GM19238 (cell line): ENCODE data around the gene YARS2.
"Not testable (repeated sequence)": the region's sequence is repeated elsewhere in the genome, so short reads cannot be mapped to it uniquely, and the experiment has no call there.

Experiments used
- DNase-seq: peaks from one replicate; pipeline ENCODE4 v3.0.0; 2011; ENCODE audit warnings: low spot score; ENCODE audit not compliant: insufficient read length

YARS2 gene

DNA sequence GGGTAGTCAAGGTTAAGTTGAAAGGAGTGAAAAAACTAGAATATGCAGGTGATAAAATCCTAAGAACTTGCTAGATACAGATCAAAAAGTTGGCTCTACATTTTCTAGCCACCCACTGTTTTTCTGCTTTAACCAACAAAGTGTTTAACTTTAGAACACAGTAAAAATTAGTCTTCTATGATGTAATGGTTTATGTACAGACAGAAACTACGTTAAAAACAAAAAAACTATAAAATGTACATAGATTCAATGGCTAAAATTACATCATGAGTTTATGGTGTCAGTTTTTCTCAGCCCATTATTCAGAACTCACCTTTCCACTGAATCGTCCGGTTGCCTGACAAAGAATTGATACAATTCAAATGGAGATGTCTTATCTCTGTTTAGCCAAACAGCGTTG lies 2.1 kb downstream of the YARS2 start:
- no peak for DNase-seq

DNA sequence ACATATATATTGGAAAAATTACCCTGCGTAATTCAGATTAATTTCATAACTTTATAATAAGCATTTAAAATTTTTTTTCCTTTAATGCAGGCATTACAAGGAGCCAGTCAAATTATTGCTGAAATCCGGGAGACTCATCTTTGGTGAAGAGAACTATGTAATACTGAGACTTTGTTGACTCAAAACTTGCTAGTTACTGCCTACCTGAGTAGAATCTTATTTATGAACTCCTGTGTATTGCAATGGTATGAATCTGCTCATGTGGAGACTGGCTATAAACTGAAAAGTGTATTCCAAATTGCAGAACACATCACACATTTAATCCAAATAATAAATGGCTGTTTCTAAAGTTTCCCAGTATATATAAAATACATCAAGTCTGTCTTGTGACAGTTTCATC lies 12.4 kb downstream of the YARS2 start:
- DNase-seq = no peak

DNA sequence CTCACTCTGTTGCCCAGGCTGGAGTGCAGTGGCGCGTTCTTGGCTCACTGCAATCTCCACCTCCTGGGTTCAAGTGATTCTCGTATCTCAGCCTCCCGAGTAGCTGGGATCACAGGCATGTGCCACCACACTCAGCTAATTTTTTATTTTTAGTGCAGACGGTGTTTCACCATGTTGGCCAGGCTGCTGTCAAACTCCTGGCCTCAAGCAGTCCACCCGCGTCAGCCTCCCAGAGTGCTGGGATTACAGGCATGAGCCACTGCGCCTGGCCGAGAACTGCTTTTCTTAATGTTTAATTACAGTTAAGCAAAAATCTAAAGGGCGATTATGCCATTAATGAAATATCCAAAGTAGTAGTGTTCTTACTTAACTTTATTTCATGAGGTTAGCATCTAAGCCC lies 13.6 kb downstream of the YARS2 start:
- no peak for DNase-seq

DNA sequence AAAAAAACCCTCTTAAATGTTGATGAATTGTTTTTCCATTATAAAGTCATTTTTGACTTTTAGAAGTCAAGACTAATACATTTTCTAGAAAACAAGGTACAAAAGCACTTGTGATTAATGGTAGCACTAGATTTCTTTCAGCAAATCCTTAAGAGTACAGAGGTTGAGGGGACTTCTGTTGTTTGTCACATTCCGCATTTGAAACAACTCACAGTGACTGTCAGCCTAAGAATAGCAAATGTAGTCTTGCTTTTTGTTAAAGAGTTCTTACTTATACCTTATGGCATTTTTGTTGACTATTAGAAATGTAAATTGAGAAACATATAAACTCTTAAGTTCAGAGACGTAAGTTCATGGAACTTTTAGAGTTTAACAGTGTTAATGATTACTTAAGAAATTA lies 16.4 kb downstream of the YARS2 start:
- no peak for DNase-seq

DNA sequence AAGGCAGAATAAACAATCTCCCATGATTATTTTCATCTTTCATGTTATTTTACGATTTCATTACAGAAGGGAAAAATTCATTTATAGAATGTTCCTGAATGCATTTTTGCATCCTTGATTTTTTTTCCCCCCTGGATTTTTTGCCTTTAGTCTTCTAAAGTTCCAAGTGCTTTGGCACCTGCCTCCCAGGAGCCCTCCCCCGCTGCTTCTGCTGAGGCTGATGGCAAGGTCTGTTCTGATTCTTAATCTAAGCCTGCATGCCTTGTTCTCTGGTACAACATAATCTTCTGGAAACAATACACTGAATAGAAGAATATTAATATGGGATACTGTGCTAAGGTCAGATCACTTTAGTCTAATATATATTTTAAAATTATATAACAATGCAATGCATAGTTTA lies 18.0 kb downstream of the YARS2 start:
- no peak for DNase-seq

DNA sequence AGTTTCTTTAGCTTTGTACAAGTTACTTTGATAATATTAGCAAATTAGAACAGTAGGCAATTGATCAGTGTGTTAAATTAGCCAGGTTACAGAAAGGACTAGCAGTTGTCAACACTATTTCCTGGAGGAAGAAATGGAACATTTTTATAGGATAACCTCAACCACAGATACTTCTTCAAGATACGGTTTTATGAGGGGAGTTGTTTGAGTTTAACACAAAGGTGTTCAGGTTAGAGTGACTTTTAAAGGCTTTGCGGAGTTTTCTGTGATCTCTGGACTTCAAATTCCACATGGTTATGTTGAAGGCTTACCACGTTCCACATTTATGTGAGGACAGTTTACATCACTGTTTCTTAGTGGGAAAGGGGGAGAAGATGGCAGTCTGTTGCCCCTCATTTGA lies 19.3 kb downstream of the YARS2 start:
- DNase-seq = no peak

DNA sequence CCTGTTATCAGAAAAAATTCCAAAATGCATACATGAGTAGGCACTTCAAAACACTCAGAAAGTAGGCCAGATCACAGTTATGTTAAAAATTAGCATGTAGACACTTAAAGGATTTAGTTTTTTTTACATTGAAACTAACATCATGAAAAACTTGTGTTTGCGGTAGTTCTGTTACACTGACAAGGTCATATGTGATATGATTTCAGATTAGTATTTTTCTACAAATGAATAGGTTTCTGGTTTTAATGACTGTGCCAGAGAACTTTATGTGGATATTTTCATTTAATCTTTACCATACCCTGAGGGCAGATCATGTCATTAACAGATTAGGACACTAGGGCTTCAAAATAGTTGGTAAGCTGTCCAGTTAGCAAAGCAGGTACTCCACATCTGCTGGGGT lies 20.7 kb downstream of the YARS2 start:
- DNase-seq = no peak

DNA sequence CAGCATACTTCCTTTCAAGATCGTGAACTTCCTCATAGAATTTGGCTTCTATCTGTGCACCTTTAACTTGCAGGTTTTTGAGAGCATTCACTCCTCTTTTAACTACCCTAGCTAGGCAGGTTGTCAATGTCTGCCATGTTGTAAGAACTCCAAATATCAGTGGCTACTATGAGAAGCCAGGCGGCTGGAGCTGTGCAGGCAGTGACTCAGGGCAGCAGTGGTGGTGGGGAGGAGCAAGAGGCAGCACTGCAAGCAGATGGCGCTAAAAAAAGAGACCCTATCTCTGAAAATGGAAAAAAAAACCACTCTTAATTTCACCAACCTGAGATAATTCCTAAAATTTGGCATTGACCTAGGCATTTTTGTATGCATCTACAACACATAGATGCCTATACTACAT lies 28.5 kb downstream of the YARS2 start:
- DNase-seq = no peak

DNA sequence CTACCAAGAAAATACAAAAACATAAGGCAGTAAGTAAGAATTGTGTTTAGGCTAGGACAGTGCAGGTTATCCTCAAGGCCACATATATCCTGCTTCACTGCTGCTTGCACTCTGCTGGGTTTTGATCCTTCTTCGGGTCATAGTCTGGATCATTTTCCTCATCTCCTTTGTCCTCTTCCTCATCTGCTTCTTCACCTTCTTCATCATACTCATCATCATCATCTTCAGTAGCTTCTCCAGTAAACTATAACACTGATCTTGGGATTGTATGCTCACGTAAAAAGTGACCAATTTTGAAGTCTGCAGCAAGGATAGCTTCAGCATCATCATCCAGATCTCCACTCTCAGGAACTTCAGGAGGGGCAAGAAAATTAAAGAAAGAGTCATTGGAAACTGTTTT lies 29.4 kb downstream of the YARS2 start:
- no peak for DNase-seq

DNA sequence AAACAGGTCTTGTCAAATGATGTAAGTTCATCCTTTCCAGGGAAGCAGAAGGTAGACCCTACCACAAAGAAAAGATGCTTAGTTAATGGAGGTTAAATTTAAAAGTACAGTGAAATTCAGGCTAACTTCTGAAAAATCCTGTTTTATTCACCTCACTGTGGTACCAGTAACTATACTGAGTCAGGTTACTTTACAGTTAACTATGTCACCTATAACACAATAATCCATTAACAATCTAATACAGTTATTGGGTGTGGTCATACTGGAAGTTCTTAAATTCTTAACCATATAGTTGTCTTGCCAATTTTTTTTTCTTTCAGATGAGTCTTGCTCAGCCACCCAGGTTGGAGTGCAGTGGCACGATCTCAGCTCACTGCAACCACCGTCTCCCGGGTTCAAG lies 30.4 kb downstream of the YARS2 start:
- not testable (repeated sequence) for DNase-seq

DNA sequence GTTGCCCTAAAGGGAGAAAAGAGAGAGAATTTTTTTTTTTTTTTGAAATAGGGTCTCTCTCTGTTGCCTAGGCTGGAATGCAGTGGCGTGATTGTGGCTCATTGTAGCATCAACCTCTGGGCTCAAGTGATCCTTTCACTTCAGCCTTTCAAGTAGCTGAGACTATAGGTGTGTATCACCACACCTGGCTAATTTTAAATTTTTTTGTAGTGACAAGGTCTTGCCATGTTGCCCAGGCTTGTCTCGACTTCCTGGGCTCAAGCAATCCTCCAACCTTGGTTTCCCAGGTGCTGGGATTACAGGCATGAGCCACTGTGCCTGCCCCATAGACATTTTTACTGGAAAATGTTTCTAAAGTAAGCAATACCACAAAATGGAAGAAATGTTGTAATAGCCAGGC lies 36.8 kb downstream of the YARS2 start:
- DNase-seq = no peak

DNA sequence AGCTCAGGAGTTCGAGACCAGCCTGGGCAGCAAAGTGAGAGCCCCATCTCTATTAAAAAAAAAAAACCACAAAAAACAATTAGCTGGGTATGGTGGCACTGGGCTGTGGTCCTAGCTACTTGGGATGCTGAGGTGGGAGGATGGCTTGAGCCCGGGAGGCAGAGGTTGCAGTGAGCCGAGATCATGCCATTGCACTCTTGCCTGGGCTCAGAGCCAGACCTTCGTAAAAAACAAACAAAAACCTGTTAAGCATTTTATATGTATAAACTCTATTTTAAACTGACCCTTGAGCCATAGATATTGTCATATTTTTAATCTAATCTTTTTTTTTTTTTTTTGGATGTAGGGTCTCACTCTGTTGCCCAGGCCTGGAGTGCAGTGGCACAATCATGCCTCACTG lies 40.9 kb downstream of the YARS2 start:
- no peak for DNase-seq

DNA sequence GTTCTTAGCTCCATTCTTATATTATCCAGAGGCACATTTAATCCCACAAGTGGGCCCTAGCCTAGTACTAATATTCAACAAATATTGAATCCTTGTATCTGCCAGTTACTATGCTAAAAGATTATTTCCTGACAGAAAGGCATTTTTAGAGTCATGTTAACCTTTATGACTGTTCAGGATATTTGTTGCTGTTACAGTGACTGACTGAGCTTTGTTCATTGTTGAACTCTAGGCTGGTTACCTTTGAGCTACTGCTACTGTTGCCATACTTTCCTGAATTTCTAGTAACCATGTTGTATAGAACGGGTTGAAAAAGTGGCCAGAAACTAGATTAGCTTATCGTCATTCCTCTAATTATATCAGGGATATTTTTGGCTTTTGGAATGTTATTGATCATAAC lies 46.8 kb downstream of the YARS2 start:
- no peak for DNase-seq

DNA sequence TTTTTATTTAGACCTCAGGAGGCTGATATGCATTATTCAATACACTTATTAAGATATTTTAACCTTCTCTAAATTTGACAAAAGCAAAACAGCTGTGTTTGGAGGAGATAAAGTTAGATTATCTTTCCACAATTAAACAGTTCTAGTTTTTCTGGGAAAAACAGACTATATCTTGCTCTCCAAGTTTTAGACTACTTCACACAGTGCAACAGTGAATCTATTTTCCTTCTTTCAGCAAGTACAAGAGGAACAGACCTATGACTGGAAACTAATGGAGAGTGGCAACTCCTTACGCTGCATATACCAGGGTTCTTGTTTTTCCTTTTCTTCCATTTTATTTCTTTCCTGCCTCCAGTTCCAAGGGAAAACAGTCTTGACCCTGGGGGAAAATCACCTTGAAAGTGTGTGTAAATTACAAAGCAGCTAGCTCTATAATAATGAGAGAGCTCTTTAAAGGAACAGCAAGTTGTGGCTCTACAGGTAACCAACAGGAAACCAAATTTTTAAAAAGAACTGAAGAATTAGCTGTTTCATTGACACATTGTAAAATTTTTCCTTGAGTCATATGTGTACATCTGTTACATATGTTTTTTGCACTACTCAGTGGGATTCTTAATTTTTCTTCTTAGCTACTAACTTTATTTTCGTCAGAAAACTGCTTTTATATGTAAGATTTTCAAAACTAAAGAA lies 49.2 kb downstream of the YARS2 start:
- DNase-seq = no peak

DNA sequence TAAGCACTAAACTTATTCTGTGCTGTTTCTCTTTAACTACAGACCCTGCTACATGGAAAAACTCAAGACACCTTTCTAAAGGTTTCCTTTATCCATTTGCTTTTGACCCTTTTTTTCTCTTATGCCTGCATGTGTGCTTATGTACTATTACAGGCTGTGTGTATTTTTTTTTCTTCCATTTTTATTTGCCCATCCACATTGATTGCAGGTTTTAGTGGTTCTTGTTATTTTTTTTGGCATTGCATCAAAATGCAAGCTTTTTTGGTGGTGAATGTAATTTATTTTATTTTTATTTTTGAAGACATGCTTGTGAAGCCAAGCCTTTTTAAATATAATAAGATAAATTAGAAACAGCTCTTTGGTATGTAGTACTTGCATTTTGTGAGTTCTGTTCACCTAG lies 49.9 kb downstream of the YARS2 start:
- DNase-seq = no peak

DNA sequence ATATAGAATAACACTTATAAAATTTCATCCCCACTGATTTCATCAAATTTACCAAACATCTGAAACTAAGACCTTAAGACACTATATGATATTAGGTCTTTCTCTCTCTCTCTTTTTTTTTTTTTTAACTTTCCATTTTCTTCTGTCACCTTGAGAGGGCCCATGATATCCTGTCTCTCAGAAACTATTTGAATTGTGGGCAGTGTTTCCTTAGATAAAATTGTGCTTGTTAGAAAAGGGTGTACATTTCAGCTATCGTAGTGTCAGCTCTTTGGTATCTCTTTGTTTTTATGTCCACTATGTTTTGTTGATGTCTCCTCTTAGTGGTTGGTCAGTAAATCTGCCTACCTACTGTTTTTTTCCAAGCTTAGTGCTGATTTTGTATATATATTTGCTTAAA lies 52.8 kb downstream of the YARS2 start:
- no peak for DNase-seq

DNA sequence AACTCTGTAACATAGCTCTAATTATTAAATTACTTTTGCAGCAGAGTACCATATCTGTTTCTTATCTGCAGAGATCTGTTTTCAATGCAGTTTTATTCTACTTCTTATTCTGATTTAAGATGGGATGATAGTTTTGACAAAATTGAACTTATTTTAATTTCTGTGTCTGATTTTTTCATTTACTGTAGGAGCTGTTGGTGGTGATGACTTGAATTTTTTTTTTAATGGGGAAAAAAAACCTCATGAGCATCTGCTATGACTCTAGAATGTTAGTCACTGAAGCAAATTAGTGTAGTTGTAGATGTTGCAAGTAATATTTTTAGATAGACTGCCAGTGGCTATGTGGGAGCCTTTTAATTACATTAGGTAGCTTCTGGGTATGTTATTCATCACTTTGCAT lies 53.2 kb downstream of the YARS2 start:
- DNase-seq = no peak

DNA sequence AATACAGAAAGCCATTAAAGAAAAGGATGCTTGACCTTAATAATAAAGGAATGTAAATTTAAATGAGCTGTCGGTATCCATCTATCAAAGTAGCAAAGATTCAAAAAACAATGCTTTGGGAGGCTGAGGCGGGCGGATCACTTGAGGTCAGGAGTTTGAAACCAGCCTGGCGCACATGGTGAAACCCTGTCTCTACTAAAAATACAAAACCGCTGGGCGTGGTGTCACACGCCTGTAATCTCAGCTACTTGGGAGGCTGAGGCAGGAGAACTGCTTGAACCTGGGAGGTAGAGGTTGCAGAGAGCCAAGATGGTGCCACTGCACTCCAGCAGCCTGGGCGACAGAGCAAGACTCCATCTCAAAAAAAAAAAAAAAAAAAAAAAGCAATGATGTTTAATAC lies 56.3 kb downstream of the YARS2 start:
- DNase-seq = not testable (repeated sequence)

DNA sequence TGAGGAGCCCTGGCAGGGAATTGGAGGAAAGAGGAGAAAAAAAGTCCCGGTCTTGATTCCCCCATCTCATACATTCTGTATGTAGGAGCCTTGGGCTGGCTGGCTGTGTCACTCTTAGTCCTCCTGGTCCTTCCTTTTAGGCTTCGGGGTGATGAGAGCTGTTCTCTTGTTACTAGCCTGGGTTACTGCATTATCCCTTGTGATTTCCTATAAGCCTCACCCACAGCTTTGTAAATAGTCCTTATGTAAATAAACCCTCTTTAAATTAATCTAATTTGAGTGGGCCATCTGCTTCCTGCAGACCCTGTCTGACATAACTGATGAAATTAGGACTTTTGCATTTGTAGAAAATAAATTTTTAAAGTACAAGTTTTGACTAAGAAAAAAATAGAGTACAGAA lies 57.4 kb downstream of the YARS2 start:
- DNase-seq = no peak

DNA sequence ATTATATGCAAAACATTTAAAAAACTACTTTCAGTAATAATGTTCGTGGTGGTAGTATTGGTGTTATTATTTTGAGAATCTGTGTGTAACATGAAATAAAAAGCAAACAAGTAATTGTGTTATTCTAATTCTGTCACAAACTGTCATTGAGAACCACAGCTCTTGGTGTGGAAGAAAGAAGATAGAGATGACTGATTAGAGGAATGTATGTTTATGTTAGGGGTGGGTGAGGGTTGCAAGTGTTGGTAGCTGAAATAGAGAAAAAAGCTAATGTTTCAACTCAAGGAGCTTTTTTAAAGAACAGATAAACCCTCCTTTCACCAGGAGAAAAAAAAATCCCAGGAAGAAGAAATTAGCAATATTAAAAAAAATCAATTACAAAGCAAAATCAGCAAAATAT lies 58.3 kb downstream of the YARS2 start:
- no peak for DNase-seq
